Smooth muscle cell (in vitro differentiated cells): ENCODE data around the gene SERPINF2. TPM values are rescaled to one million over a fixed set of nuclear protein-coding genes. Genes with fewer than 3 reads are reported as not detected.

Experiments used
- DNase-seq: peaks from one replicate; lab custom pipeline; 2025; ENCODE audit not compliant: unreplicated experiment; lab: John Stamatoyannopoulos, UW
- H2AFZ ChIP-seq: fragments of 200-600 bp; sonication (generic); 2 replicates; pipeline ENCODE4 v1.6.0; 2016; ENCODE audit warnings: antibody characterized with exemption, low read depth, mild to moderate bottlenecking
- H3F3A ChIP-seq: fragments of 200-600 bp; sonication (generic); 2 replicates; pipeline ENCODE4 v1.6.0; 2017; ENCODE audit warnings: antibody characterized with exemption, low read depth
- H3K27ac ChIP-seq: fragments of 200-600 bp; sonication (generic); 2 replicates; pipeline ENCODE4 v1.5.1; 2016; ENCODE audit warnings: low read depth, mild to moderate bottlenecking
- H3K27me3 ChIP-seq: fragments of 200-600 bp; sonication (generic); 2 replicates; pipeline ENCODE4 v1.6.1; 2016; ENCODE audit warnings: low read depth, mild to moderate bottlenecking
- H3K36me3 ChIP-seq: fragments of 200-600 bp; sonication (generic); 2 replicates; pipeline ENCODE4 v1.5.1; 2016; ENCODE audit warnings: low read depth
- H3K4me1 ChIP-seq: fragments of 200-600 bp; sonication (generic); 2 replicates; pipeline ENCODE4 v1.5.1; 2016; ENCODE audit warnings: low read depth
- H3K4me2 ChIP-seq: fragments of 200-600 bp; sonication (generic); 2 replicates; pipeline ENCODE4 v1.6.0; 2016; ENCODE audit warnings: mild to moderate bottlenecking
- H3K4me3 ChIP-seq: fragments of 200-600 bp; sonication (generic); 2 replicates; pipeline ENCODE4 v1.5.1; 2016; ENCODE audit warnings: mild to moderate bottlenecking
- H3K79me2 ChIP-seq: fragments of 200-600 bp; sonication (generic); 2 replicates; pipeline ENCODE4 v1.6.0; 2016; ENCODE audit warnings: low read depth, mild to moderate bottlenecking
- H3K9ac ChIP-seq: fragments of 200-600 bp; sonication (generic); 2 replicates; pipeline ENCODE4 v1.6.0; 2016; ENCODE audit warnings: low read depth
- H3K9me3 ChIP-seq: fragments of 200-600 bp; sonication (generic); replicated peaks from 2 replicates; pipeline ENCODE4 v1.5.1; 2016; ENCODE audit warnings: low read depth
- H4K20me1 ChIP-seq: fragments of 200-600 bp; sonication (generic); 2 replicates; pipeline ENCODE4 v1.6.0; 2016; ENCODE audit warnings: low read depth
- WGBS: methylation state at CpG from one replicate; pipeline ENCODE4 v1.1.7; 2016; ENCODE audit warnings: low lambda C conversion rate; 5-methylcytosine and 5-hydroxymethylcytosine counted together
- polyA plus RNA-seq: library from polyadenylated mRNA; unstranded; fragments of >200 nt; fragmentation: Nextera tagmentation; extraction: Ambion mirVana; gene quantifications from 2 replicates; pipeline ENCODE4 v1.2.1, GENCODE V29; 2016
- total RNA-seq: library from RNA; depleted of rRNA; stranded (reverse); fragments of >200 nt; gene quantifications from 2 replicates; pipeline ENCODE4 v1.2.3, GENCODE V29; 2014
- TF ChIP-seq, protein P1 (sequence below): fragments of 200-600 bp; sonication (generic); IDR thresholded peaks from 2 replicates; pipeline ENCODE4 v1.5.1; 2017; ENCODE audit warnings: borderline replicate concordance, mild to moderate bottlenecking, antibody characterized with exemption; ENCODE audit not compliant: insufficient read depth, poor library complexity, severe bottlenecking

Gene SERPINF2
- total and polyA plus RNA-seq, 2 experiments from 2014 or later = 0.18 to 0.22 TPM

DNA sequence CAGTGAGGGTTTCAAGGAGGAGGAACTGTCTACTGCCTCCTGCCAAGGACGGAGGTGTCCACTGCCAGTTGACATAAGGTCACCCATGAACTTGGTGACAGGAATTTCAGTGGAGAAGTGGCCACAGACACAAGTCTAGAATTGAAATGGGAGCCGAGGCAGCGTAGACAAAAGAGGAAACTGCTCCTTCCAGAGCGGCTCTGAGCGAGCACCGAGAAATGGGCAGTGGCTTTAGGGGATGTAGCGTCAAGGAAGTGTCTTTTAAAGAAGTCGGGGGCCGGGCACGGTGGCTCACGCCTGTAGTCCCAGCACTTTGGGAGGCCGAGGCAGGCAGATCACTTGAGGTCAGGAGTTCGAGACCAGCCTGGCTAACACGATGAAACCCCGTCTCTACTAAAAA, 16.1 kb downstream of the SERPINF2 start:
- Histone ChIP-seq H3F3A (peaks cover 8% of the 10 kb centered on the region), H3K9ac (no peak overlapping the region), H3K27ac (no peak overlapping the region), H3K4me2 (no peak overlapping the region), H3K4me3 (no peak overlapping the region), H3K27me3 (no peaks in the 10 kb centered on the region), H3K9me3 (no peaks in the 10 kb centered on the region), H2AFZ (no peak overlapping the region), H3K36me3 (no peaks in the 10 kb centered on the region), H3K4me1 (peaks cover 16% of the 10 kb centered on the region), H3K79me2 (no peaks in the 10 kb centered on the region), H4K20me1 (no peaks in the 10 kb centered on the region)
- 94% methylated on average over 15 of the region's 15 CpGs for WGBS
- DNase-seq = no peak
- TF ChIP-seq, protein P1, sequence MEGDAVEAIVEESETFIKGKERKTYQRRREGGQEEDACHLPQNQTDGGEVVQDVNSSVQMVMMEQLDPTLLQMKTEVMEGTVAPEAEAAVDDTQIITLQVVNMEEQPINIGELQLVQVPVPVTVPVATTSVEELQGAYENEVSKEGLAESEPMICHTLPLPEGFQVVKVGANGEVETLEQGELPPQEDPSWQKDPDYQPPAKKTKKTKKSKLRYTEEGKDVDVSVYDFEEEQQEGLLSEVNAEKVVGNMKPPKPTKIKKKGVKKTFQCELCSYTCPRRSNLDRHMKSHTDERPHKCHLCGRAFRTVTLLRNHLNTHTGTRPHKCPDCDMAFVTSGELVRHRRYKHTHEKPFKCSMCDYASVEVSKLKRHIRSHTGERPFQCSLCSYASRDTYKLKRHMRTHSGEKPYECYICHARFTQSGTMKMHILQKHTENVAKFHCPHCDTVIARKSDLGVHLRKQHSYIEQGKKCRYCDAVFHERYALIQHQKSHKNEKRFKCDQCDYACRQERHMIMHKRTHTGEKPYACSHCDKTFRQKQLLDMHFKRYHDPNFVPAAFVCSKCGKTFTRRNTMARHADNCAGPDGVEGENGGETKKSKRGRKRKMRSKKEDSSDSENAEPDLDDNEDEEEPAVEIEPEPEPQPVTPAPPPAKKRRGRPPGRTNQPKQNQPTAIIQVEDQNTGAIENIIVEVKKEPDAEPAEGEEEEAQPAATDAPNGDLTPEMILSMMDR = no peak

DNA sequence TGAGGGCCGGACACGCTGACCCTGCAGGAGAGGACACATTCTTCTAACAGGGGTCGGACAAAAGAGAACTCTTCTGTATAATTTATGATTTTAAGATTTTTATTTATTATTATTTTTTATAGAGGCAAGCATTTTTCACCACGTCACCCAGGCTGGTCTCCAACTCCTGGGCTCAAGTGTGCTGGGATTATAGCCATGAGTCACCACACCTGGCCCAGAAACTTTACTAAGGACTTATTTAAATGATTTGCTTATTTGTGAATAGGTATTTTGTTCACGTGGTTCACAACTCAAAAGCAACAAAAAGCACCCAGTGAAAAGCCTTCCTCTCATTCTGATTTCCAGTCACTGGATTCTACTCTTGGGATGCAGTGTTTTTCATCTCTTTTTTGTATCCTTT, 16.9 kb downstream of the SERPINF2 start:
- Histone ChIP-seq H3K27me3 (no peaks in the 10 kb centered on the region), H3K9me3 (no peaks in the 10 kb centered on the region), H3K27ac (no peak overlapping the region), H3K36me3 (no peaks in the 10 kb centered on the region), H3K4me3 (no peak overlapping the region), H3K4me2 (no peak overlapping the region), H2AFZ (no peak overlapping the region), H3K4me1 (peaks cover 18% of the 10 kb centered on the region), H3K9ac (no peak overlapping the region), H4K20me1 (no peaks in the 10 kb centered on the region), H3F3A (peaks cover 8% of the 10 kb centered on the region), H3K79me2 (no peaks in the 10 kb centered on the region)
- TF ChIP-seq, protein P1 = no peak
- DNase-seq = no peak
- WGBS = 86% methylated on average over 5 of the region's 5 CpGs

DNA sequence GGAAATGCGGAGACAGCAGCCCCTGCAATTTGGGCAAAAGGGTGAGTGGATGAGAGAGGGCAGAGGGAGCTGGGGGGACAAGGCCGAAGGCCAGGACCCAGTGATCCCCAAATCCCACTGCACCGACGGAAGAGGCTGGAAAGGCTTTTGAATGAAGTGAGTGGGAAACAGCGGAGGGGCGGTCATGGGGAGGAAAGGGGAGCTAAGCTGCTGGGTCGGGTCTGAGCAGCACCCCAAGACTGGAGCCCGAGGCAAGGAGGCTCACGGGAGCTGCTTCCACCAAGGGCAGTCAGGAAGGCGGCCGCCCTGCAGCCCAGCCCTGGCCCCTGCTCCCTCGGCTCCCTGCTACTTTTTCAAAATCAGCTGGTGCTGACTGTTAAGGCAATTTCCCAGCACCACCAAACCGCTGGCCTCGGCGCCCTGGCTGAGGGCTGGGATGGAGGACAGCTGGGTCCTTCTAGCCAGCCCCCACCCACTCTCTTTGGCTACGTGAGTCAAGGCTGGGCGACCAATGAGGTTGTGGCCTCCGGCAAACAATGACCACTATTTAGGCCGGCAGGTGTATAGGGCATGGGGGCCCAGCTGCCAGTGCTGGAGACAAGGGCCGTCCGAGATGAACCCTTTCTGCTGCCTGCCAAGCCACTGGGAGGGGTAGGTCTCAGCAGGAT, 19.7 kb downstream of the SERPINF2 start:
- Histone ChIP-seq H3K4me3 (peak overlapping the region; percentile 52), H3K27me3 (no peaks in the 10 kb centered on the region), H2AFZ (no peak overlapping the region), H4K20me1 (no peaks in the 10 kb centered on the region), H3K79me2 (no peaks in the 10 kb centered on the region), H3K27ac (peak overlapping the region; percentile 84), H3K9ac (peak overlapping the region; percentile 84), H3K4me1 (peaks cover 18% of the 10 kb centered on the region), H3K36me3 (no peaks in the 10 kb centered on the region), H3K9me3 (no peaks in the 10 kb centered on the region), H3F3A (peaks cover 8% of the 10 kb centered on the region), H3K4me2 (peak overlapping the region; percentile 82)
- TF ChIP-seq, protein P1 = no peak
- WGBS = 49% methylated on average over 19 of the region's 21 CpGs
- no peak for DNase-seq
